Choroid plexus epithelial cell (primary cell): ENCODE results near the gene RAP1B.

ENCODE experiments used
- DNase-seq: peaks from one replicate; pipeline ENCODE4 v3.0.0-alpha.2; 2010; ENCODE audit warnings: low read depth
- H3K4me3 ChIP-seq: 2 replicates; pipeline ENCODE4 v1.5.1; 2011; ENCODE audit warnings: low read depth, mild to moderate bottlenecking, control low read depth, low read length, moderate library complexity
- TF ChIP-seq, protein P1 (sequence below): conservative IDR thresholded peaks from 2 replicates; pipeline ENCODE4 v1.5.1; 2011; ENCODE audit warnings: low read depth, mild to moderate bottlenecking, control low read depth, inconsistent platforms, low read length, moderate library complexity

RAP1B gene

DNA sequence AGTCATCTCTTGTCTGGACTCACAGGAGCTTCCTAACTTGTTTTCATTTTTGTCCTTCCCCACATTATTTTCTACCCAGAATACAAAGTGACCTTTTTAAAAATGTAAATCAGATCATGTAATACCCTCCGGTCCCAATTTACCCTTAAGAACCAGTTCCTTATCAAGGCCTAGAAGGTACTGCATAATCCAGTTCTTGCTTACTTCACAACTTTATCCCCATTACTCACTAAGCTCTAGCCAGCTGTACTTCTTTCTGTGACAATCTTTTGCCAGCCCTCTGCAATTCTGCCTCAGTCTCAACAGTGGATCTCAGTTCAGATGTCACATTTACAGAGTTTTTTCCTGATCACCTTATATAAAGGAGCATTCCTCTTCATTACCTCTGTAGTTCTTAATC is 11.6 kb downstream of the RAP1B start:
- no peak overlapping the region for H3K4me3 ChIP-seq
- TF ChIP-seq, protein P1, sequence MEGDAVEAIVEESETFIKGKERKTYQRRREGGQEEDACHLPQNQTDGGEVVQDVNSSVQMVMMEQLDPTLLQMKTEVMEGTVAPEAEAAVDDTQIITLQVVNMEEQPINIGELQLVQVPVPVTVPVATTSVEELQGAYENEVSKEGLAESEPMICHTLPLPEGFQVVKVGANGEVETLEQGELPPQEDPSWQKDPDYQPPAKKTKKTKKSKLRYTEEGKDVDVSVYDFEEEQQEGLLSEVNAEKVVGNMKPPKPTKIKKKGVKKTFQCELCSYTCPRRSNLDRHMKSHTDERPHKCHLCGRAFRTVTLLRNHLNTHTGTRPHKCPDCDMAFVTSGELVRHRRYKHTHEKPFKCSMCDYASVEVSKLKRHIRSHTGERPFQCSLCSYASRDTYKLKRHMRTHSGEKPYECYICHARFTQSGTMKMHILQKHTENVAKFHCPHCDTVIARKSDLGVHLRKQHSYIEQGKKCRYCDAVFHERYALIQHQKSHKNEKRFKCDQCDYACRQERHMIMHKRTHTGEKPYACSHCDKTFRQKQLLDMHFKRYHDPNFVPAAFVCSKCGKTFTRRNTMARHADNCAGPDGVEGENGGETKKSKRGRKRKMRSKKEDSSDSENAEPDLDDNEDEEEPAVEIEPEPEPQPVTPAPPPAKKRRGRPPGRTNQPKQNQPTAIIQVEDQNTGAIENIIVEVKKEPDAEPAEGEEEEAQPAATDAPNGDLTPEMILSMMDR, result no peak
- DNase-seq, result peak; percentile 27

DNA sequence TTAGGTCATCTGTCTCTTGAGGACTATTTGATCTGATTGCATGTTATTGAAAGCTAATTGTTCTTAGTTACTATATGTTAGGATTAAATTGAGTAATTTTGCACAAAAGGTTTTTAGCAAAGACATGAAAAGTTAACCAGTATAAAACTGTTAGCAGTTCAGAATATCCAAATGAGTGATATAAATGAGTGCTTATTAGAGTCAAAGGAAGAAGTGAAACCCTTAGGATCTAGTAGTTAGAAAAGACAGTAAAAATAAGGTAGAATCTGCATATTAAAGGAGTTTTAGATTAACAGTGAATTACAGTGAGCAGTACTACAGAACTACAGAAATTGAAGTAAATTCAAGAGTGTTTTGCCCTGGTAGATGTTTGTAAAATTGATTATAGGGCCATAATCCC is 12.4 kb downstream of the RAP1B start:
- DNase-seq, result no peak
- H3K4me3 ChIP-seq, result no peak overlapping the region
- TF ChIP-seq, protein P1, result no peak

DNA sequence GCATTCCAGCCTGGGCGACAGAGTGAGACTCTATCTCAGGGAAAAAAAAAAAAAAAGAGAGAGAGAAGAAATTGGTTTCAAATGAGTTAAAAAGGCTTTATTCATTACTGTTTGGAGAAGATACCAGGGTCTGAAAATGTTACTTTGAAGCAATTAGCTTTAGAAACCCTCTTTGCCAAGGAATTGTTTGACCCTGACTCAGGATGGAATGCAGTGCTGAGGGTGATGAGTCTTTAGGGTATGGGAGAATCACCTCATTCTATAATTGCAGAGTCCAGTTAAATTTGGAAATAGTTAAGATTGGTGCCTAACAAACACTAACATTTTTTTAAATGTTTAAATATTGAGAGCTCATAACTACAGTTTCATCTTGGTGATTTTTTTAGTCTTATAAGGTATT is 13.3 kb downstream of the RAP1B start:
- no peak overlapping the region for H3K4me3 ChIP-seq
- DNase-seq, result peak; percentile 29
- TF ChIP-seq, protein P1, result no peak

GRCh38 chr12:68624933-68625332 is 14.2 kb downstream of the RAP1B start:
- H3K4me3 ChIP-seq, result no peak overlapping the region
- TF ChIP-seq, protein P1, result no peak
- no peak for DNase-seq

GRCh38 chr12:68627673-68628319 is 17.1 kb downstream of the RAP1B start:
- DNase-seq, result no peak
- no peak overlapping the region for H3K4me3 ChIP-seq
- TF ChIP-seq, protein P1, result no peak

DNA sequence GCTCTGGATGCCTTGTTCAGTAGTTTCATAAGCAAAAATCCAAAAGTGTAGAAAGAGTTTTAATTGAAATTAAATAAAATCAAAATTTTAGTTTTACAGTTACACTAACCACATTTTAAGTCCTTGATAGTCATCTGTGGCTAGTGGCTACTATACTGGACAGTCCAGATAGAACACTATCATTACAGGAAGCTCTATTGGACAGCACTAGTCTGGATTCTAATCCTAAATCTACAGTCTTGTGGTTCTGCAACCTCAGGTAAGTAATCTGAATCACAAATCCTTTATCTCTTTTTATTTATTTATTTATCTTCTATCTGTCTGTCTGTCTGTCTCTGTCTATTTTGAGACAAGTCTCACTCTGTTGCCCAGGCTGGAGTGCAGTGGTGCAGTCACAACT is 18.0 kb downstream of the RAP1B start:
- TF ChIP-seq, protein P1, result no peak
- no peak for DNase-seq
- no peak overlapping the region for H3K4me3 ChIP-seq

GRCh38 chr12:68630050-68630449 is 19.4 kb downstream of the RAP1B start:
- no peak overlapping the region for H3K4me3 ChIP-seq
- TF ChIP-seq, protein P1, result no peak
- DNase-seq, result no peak
